EH (cell line): ENCODE data around the gene SFXN2.
A peak's percentile ranks its signal among the peaks of the same experiment; 100 is the strongest.
"Not testable (repeated sequence)": the region's sequence is repeated elsewhere in the genome, so short reads cannot be mapped to it uniquely, and the experiment has no call there.

Source experiments
- DNase-seq: peaks from one replicate; pipeline ENCODE4 v3.0.0-alpha.2; 2015; ENCODE audit warnings: low read depth

Gene SFXN2

DNA sequence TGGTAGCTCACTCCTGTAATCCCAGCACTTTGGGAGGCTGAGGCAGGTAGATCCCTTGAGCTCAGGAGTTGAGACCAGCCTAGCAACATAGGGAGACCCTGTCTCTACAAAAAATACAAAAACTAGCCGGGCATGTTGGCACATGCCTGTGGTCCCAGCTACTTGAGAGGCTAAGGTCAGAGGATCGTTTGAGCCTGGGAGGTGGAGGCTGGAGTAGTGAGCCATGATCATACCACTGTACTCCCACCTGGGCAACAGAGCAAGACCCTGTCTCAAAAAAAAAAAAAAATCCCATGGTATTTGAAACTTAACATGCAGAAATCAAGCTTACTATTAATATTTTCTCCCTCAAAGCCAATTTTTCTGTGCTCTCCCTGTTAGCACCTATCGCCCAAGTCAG is 5.9 kb downstream of the SFXN2 start:
- DNase-seq: no peak

DNA sequence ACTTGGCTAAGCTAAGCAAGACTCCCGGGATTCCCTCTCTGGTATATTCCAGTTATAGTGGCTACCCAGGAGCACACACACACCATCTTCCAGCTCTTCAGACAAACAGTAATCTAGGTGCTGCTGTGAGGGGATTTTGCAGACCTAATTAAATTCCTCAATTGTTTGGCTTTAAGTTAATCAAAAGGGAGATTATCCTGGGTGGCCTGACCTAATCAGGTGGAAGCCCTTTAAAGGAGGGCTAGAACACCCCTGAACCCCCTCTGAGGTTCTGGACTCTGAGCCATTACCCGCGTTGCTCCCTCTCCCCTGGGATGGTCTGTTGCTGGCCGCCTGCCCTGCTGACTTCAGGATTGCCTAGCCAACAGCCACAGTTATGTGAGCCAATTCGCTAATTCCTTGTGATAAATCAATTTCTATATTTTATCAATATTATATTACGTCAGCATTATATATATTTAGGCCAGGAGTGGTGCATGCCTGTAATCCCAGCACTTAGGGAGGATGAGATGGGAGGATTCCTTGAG is 6.4 kb downstream of the SFXN2 start:
- DNase-seq: no peak

- DNase-seq: no peak
These were observed 7.5 kb downstream of the SFXN2 start for GRCh38 chr10:102721954-102722353.

DNA sequence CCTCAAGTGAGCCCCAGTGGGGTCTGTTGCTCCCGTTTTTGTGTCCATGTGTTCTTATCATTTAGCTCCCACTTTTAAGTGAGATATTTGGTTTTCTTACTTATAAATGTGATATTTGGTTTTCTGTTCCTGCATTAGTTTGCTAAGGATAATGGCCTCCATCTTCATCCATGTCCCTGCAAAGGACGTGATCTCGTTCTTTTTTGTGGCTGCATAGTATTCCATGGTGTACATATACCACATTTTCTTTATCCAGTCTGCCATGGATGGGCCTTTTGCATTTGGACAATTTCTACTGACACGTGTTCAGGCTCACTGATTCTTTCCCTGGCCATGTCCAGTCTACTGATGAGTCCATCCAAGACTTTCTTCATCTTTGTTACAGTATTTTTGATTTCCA is 9.6 kb downstream of the SFXN2 start:
- DNase-seq: no peak

DNA sequence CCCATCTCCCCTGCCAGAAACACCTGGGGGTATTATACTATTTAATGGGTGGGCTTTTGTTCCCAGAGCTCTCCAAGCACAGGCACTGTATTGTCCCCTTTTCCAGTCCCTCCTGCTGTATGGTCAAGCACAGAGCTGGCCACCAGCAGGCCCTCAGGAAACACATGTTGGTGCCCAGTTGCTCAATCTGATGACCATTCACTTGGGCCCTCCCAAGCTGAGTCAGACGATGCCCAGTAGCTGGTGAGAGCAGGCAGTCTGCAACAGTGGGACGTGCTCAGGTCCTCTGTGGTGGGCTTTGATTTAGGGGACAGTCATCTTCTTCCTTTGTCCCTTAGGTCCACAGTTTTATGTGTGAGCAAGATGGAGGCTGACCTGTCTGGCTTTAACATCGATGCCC is 11.8 kb downstream of the SFXN2 start:
- peak; percentile 48 for DNase-seq

DNA sequence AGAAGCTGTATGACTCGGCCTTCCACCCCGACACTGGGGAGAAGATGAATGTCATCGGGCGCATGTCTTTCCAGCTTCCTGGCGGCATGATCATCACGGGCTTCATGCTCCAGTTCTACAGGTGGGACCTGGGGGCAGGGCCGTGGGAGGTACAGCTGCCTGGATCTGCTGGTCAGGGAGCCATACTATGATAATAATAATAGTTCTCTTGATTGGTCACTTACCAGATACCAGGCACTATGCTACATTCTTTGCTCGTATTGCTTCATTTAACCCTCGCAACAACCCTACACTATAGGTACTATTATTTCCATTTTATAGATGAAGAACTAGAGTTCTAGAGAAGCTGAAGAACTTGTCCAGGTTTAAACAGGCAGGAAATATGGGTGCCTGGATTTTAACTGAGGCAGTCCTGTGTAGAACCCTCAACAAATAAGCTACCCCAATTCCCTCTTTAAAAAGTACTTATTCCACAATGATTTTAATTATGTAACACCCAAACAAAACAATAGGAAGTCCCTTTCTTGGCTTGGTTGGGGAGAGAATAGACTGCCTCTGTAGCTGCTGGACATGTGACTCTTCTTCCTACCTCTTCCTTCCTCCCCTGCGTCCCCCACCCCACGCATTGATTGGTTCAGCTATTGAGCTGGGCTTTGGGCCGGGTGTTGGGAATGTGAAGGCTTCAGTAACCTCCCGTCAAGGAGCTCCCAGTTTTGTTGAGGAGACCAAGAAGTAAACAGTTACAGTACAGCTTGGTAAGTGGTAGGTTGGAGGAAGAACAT is 12.8 kb downstream of the SFXN2 start:
- DNase-seq: no peak

- DNase-seq: peak; percentile 82
These were observed 14.9 kb downstream of the SFXN2 start for GRCh38 chr10:102729029-102730026.

GRCh38 chr10:102731222-102731800 is 16.9 kb downstream of the SFXN2 start:
- no peak for DNase-seq

DNA sequence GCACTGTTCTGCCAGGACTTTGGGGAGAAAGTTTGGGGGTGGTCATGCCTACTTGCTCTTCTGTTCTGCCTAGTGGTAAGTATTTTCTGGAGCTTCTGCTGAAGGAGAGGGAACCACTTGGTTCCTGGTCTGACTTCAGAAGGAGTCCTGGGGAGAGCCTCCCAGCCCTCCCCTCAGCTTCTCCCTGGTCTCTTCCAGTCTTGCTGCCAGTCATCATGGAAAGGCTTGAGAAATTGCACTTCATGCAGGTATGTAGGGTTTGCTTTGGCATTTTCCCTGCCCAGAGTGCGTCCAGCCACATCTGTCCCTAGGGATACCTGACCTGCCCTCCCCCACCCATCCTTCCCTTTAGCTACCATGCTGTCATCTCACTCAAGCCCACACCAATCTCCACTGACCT is 18.2 kb downstream of the SFXN2 start:
- no peak for DNase-seq

DNA sequence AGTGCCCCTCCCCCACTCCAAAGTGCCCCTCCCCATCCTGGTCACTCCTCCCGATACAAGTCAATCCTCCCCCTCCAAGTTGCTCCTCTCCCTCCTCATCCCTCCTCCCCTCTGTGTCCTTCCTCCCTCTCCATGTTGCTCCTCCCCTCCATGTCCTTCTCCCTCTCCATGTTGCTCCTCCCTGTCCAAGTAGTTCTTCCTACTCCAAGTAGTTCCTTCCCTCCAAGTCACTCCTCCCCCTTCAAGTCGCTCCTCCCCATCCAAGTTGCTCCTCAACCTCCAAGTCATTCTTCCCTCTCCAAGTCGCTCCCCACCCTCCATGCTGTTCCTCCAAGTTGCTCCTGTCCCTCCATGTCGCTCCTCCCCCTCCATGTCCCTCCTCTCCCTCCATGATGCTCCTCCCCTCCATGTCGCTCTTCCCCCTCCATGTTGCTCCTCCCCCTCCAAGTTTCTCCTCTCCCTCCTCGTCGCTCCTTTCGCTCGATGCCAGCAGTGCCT is 20.7 kb downstream of the SFXN2 start:
- DNase-seq: peak; percentile 21

- DNase-seq: no peak
These were observed 24.3 kb downstream of the SFXN2 start for GRCh38 chr10:102738692-102739121.

DNA sequence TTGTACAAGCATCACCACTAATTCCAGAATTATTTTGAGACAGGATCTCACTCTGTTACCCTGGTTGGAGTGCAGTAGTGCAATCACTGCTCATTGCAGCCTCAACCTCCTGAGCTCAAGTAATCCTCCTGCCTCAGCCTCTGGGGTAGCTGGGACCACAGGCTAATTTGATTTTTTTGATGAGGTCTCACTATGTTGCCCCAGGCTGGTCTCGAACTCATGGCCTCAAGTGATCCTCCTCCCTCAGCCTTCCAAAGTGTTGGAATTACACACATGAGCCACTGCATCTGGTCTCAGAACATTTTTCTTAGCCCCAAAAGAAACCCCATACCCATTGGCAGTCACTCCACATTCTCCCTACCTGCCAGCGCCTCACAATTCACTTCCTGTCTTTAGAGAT is 25.8 kb downstream of the SFXN2 start:
- DNase-seq: no peak

GRCh38 chr10:102741726-102742237 is 27.3 kb downstream of the SFXN2 start:
- DNase-seq: no peak

DNA sequence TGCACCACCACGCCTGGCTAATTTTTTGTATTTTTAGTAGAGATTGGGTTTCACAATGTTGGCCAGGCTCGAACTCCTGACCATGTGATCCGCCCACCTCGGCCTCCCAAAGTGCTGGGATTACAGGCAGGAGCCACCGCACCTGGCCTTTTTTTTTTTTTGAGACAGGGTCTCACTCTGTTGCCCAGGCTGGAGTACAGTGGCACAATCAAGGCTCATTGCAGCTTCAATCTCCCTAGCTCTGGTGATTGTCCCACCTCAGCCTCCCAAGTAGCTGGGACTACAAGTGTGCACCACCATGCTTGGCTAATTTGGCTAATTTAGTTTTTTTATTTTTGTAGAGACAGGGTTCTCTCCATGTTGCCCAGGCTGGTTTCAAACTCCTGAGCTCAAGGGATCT is 27.9 kb downstream of the SFXN2 start:
- not testable (repeated sequence) for DNase-seq

DNA sequence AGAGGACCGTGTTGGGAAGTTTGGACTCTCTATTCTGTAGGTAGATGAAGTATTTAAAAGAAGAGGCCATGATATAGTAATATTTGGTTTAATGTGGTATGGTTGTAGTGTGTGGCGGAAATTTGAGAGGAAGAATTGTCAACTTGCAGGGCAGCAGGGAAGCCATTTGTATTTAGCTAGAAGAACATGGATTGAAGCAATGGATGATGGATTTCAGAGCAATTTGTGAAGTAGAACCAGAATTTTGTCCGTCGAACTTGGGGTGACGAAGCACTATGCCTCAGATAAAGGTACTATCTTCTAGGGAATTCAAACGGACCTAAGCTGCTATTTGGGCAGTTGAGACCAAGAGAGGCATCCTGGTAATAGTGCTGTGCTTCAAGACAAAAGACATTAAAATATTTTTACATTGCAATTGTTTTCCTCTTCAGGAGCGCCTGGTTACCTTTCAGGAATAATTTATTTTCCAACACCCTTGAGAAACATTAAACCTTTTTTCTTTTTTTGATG is 28.7 kb downstream of the SFXN2 start:
- no peak for DNase-seq

GRCh38 chr10:102743588-102744373 is 29.3 kb downstream of the SFXN2 start, which contains the start of gene WBP1L:
TSS of gene WBP1L (plus strand) at chr10:102743948. CDS start at chr10:102744054, 106 bp downstream.
- peak; percentile 100 for DNase-seq

- DNase-seq: peak; percentile 36
These were observed 30.1 kb downstream of the SFXN2 start for GRCh38 chr10:102744374-102745051.

DNA sequence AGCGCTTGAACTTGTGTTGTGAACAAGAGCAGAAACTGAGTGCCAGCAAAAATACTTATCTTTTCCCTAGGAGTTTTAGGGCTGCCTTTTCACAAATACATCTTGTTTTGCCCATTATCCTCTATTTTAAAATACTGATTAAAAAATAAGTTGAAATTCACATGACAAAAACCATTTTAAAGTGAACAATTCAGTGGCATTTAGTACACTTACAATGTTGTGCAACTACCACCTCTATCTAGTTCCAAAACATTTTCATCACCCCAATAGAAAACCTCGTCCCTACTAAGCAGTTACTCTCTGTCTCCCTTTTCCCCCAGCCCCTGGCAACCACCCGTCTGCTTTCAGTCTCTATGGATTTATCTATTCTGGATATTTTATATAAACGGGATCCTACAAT is 30.7 kb downstream of the SFXN2 start:
- DNase-seq: no peak

- DNase-seq: peak; percentile 97
These were observed 38.0 kb downstream of the SFXN2 start for GRCh38 chr10:102752266-102752930.
